ENCODE data around the gene ASTN2.

ASTN2 gene

DNA sequence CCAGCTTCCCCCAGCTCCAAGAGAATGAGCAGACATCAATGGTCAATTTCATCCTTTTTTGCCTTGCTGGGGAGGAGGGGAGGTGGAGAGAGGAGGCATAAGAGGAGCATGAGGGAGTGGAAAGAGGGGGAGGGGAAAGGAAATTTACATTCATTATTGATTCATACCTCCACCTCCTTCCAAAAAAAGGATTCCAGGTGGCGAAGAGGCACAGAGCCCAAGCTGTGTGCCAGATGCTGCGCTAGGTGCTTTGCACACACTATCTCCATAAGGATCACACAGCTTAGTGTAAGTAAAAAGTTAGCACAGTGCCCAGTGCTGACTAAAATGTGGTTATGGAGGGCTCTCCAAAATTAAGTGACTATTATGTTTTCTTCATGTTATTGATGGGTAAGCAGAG is 11.0 kb downstream of the ASTN2 start:
- Histone ChIP-seq H3K4me1 (ENCODE audit: insufficient read depth, low read length, severe bottlenecking) (peaks cover 10% of the 10 kb centered on the region), H3K27ac (ENCODE audit: low read depth, low read length, poor library complexity, severe bottlenecking) (no peak overlapping the region), H3K9me2 (ENCODE audit: low read depth, low read length) (no peaks in the 10 kb centered on the region), H3K27me3 (ENCODE audit: insufficient read depth, low read length) (no peaks in the 10 kb centered on the region), H4K20me1 (ENCODE audit: insufficient read depth, low read length) (no peaks in the 10 kb centered on the region), H3K9me3 (ENCODE audit: low read length) (no peaks in the 10 kb centered on the region), H3K4me3 (ENCODE audit: low read depth, low read length, poor library complexity, severe bottlenecking) (no peak overlapping the region), H3F3A (ENCODE audit: insufficient read depth, low read length) (no peaks in the 10 kb centered on the region), H3K4me2 (ENCODE audit: low read length) (no peak overlapping the region), H2AFZ (ENCODE audit: low read length) (no peak overlapping the region), H3K36me3 (ENCODE audit: insufficient read depth, low read length) (no peaks in the 10 kb centered on the region), H3K9ac (ENCODE audit: low read length) (no peak overlapping the region), H3K79me2 (ENCODE audit: insufficient read depth, low read length) (no peaks in the 10 kb centered on the region)
- TF ChIP-seq, protein P1, sequence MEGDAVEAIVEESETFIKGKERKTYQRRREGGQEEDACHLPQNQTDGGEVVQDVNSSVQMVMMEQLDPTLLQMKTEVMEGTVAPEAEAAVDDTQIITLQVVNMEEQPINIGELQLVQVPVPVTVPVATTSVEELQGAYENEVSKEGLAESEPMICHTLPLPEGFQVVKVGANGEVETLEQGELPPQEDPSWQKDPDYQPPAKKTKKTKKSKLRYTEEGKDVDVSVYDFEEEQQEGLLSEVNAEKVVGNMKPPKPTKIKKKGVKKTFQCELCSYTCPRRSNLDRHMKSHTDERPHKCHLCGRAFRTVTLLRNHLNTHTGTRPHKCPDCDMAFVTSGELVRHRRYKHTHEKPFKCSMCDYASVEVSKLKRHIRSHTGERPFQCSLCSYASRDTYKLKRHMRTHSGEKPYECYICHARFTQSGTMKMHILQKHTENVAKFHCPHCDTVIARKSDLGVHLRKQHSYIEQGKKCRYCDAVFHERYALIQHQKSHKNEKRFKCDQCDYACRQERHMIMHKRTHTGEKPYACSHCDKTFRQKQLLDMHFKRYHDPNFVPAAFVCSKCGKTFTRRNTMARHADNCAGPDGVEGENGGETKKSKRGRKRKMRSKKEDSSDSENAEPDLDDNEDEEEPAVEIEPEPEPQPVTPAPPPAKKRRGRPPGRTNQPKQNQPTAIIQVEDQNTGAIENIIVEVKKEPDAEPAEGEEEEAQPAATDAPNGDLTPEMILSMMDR (IDR thresholded peaks at IDR 0.05; ENCODE audit: low read length), result no peak

DNA sequence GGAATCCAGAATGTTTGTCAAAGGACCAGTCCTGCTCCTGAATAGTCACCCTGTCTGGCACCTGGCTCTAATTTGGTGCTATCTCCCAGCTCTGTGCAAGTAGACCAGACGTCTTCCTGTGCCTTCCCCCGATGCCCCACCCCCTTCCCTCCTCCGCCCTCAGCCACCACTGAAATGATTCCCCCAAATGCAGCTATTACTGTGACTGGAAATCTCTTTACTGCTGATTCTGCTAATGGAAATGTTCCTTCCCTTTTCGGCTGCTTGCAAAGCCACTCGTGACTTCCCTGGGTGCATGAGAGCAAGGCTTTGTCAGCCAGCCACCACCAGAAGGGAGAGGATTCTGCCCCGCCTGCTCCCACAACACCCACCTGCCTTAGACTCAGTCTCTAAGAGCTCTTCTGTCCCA is 11.4 kb downstream of the ASTN2 start:
- no peaks in the 10 kb centered on the region for H3K9me2 ChIP-seq (ENCODE audit: low read depth, low read length)
- H3K9ac ChIP-seq (ENCODE audit: low read length), result no peak overlapping the region
- no peaks in the 10 kb centered on the region for H3K36me3 ChIP-seq (ENCODE audit: insufficient read depth, low read length)
- no peaks in the 10 kb centered on the region for H3F3A ChIP-seq (ENCODE audit: insufficient read depth, low read length)
- no peak for TF ChIP-seq EZH2 (IDR thresholded peaks at IDR 0.05; ENCODE audit: borderline replicate concordance, low read length)
- TF ChIP-seq, protein P1 (IDR thresholded peaks at IDR 0.05; ENCODE audit: low read length), result no peak
- H3K4me2 ChIP-seq (ENCODE audit: low read length), result no peak overlapping the region
- H3K9me3 ChIP-seq (ENCODE audit: low read length), result no peaks in the 10 kb centered on the region
- H2AFZ ChIP-seq (ENCODE audit: low read length), result no peak overlapping the region
- no peak overlapping the region for H3K27ac ChIP-seq (ENCODE audit: low read depth, low read length, poor library complexity, severe bottlenecking)
- no peaks in the 10 kb centered on the region for H3K79me2 ChIP-seq (ENCODE audit: insufficient read depth, low read length)
- H3K27me3 ChIP-seq (ENCODE audit: insufficient read depth, low read length), result no peaks in the 10 kb centered on the region
- H3K4me1 ChIP-seq (ENCODE audit: insufficient read depth, low read length, severe bottlenecking), result peaks cover 10% of the 10 kb centered on the region
- H4K20me1 ChIP-seq (ENCODE audit: insufficient read depth, low read length), result no peaks in the 10 kb centered on the region
- H3K4me3 ChIP-seq (ENCODE audit: low read depth, low read length, poor library complexity, severe bottlenecking), result no peak overlapping the region

- no peaks in the 10 kb centered on the region for H4K20me1 ChIP-seq (ENCODE audit: insufficient read depth, low read length)
- no peaks in the 10 kb centered on the region for H3K36me3 ChIP-seq (ENCODE audit: insufficient read depth, low read length)
- no peaks in the 10 kb centered on the region for H3K9me3 ChIP-seq (ENCODE audit: low read length)
- H3K9me2 ChIP-seq (ENCODE audit: low read depth, low read length), result no peaks in the 10 kb centered on the region
- H3K4me2 ChIP-seq (ENCODE audit: low read length), result no peak overlapping the region
- no peak overlapping the region for H2AFZ ChIP-seq (ENCODE audit: low read length)
- H3F3A ChIP-seq (ENCODE audit: insufficient read depth, low read length), result no peaks in the 10 kb centered on the region
- no peak overlapping the region for H3K9ac ChIP-seq (ENCODE audit: low read length)
- H3K27ac ChIP-seq (ENCODE audit: low read depth, low read length, poor library complexity, severe bottlenecking), result no peak overlapping the region
- H3K27me3 ChIP-seq (ENCODE audit: insufficient read depth, low read length), result no peaks in the 10 kb centered on the region
- H3K4me3 ChIP-seq (ENCODE audit: low read depth, low read length, poor library complexity, severe bottlenecking), result no peak overlapping the region
- peaks cover 4% of the 10 kb centered on the region for H3K4me1 ChIP-seq (ENCODE audit: insufficient read depth, low read length, severe bottlenecking)
- H3K79me2 ChIP-seq (ENCODE audit: insufficient read depth, low read length), result no peaks in the 10 kb centered on the region
- TF ChIP-seq, protein P1 (IDR thresholded peaks at IDR 0.05; ENCODE audit: low read length), result no peak
- no peak for TF ChIP-seq EZH2 (IDR thresholded peaks at IDR 0.05; ENCODE audit: borderline replicate concordance, low read length)
These were observed 14.7 kb downstream of the ASTN2 start for GRCh38 chr9:117400171-117400570.

Measured in OCI-LY1 (cell line).